ENCODE measurements around the gene GMDS.

Gene GMDS

GRCh38 chr6:1724124-1724523, 521.3 kb downstream of the GMDS start:
- DNase-seq (ENCODE audit: low read depth in 4 of 4, low spot score in 1 of 4): no peak

GRCh38 chr6:1722801-1723200, 522.6 kb downstream of the GMDS start:
- DNase-seq (ENCODE audit: low read depth in 4 of 4, low spot score in 1 of 4): no peak

- DNase-seq (ENCODE audit: low read depth in 4 of 4, low spot score in 1 of 4): no peak
These were observed 524.6 kb downstream of the GMDS start for GRCh38 chr6:1720620-1721322.

DNA sequence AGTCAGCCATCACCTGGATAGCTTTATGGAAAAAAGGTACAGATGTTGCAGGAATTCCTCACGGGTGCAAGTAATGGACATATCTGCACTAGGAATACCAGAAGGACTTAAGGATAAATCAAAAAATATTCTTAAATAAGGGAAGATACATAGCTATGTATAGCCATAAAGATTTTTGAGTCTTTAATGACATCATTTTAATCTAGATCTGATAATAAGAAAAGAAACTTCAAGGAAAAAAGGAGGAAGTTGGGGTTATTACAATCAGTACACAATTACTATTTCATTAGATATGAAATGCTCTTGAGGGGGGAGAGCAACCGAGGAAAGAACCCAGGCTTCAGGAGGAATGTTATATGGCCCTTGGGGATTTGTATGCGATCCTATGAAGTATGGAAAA, 525.5 kb downstream of the GMDS start:
- DNase-seq (ENCODE audit: low read depth in 4 of 4, low spot score in 1 of 4): no peak

- no peak for DNase-seq (ENCODE audit: low read depth in 4 of 4, low spot score in 1 of 4)
These were observed 528.5 kb downstream of the GMDS start for GRCh38 chr6:1716868-1717267.

GRCh38 chr6:1716396-1716795, 529.0 kb downstream of the GMDS start:
- DNase-seq (ENCODE audit: low read depth in 4 of 4, low spot score in 1 of 4): no peak

DNA sequence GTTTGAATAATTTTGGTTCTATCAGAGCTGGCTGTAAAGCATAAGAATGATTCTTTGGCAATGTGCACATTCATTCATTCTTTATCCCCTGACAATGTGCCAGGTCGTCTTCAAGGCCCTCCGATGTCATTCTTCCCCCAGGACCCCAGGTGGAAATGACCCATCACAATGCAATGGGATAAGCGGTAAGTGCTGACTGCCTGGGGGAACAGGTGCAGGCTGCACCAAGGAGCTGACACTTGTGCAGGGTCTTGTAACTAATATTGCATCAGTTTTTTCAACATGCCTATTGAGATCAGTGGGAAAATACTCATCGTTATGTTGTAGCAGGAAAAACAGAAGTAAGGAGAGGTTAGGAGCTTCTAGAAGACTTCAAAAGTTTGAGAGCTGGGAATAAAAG, 530.1 kb downstream of the GMDS start:
- no peak for DNase-seq (ENCODE audit: low read depth in 4 of 4, low spot score in 1 of 4)

GRCh38 chr6:1714654-1715053, 530.8 kb downstream of the GMDS start:
- no peak for DNase-seq (ENCODE audit: low read depth in 4 of 4, low spot score in 1 of 4)

- DNase-seq (ENCODE audit: low read depth in 4 of 4, low spot score in 1 of 4): no peak
These were observed 532.3 kb downstream of the GMDS start for GRCh38 chr6:1713016-1713600.

GRCh38 chr6:1712451-1712850, 533.0 kb downstream of the GMDS start:
- no peak for DNase-seq (ENCODE audit: low read depth in 4 of 4, low spot score in 1 of 4)

GRCh38 chr6:1711136-1711535, 534.3 kb downstream of the GMDS start:
- DNase-seq (ENCODE audit: low read depth in 4 of 4, low spot score in 1 of 4): no peak

GRCh38 chr6:1709234-1709641, 536.2 kb downstream of the GMDS start:
- no peak for DNase-seq (ENCODE audit: low read depth in 4 of 4, low spot score in 1 of 4)

- no peak for DNase-seq (ENCODE audit: low read depth in 4 of 4, low spot score in 1 of 4)
These were observed 536.6 kb downstream of the GMDS start for GRCh38 chr6:1708820-1709219.

- DNase-seq (ENCODE audit: low read depth in 4 of 4, low spot score in 1 of 4): no peak
These were observed 537.3 kb downstream of the GMDS start for GRCh38 chr6:1708122-1708521.

GRCh38 chr6:1705630-1706029, 539.8 kb downstream of the GMDS start:
- DNase-seq (ENCODE audit: low read depth in 4 of 4, low spot score in 1 of 4): no peak

DNA sequence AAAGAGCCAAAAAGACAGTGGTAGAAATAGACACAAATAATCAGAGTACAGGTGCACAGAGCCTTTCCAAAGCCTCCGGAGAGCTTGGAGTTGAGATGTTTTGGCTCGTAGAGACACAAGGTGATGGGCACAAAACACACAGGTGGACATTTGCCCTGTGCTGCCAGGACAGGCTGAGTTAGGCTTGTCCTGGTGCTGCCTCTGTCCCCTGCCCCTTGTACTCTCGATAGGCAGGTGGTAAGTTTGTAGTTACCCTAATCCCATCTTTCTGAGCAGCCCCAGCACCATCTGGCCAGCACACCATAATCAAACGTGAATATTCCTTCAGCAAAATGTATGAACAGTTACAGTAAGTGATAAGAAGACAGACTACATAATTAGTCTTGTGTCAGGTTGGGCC, 540.2 kb downstream of the GMDS start:
- no peak for DNase-seq (ENCODE audit: low read depth in 4 of 4, low spot score in 1 of 4)

GRCh38 chr6:1704711-1705110, 540.7 kb downstream of the GMDS start:
- no peak for DNase-seq (ENCODE audit: low read depth in 4 of 4, low spot score in 1 of 4)

- DNase-seq (ENCODE audit: low read depth in 4 of 4, low spot score in 1 of 4): no peak
These were observed 541.5 kb downstream of the GMDS start for GRCh38 chr6:1703923-1704322.

DNA sequence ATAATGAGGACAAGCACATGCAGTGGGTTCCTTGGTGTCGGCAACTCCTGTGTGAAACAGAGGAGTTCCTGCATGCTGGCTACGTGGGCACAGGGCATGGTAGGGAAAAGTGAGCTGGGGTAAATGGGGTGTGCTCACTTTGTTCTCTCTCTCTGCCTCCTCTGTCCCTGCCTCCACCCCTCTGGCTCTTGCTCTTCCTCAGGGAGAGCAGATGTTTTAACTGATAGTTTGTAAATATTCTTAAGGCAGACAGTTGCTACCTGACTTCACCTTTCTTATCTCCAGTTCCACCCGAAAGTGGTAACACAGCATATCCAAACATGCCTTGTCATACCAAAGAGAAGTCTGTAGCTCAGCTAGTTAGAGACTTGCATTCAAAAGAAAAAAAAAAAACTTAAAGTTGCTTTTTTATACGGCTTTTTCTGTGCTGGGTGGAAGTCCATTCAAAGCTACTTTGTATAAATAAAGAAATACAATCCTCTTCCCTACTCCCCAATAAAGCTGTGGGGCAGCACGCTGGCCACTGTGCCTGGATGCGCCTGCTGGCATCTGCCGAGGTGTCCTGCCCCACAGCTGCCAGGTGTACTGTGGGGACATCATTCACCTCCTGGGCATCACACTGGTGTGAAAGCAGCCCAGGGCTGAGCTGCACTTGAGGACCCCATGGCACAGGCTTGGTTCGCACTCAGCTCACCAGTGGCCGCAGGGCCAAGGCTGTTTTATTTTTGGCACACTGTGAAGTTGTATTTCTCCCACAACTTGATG, 542.1 kb downstream of the GMDS start:
- no peak for DNase-seq (ENCODE audit: low read depth in 4 of 4, low spot score in 1 of 4)

- no peak for DNase-seq (ENCODE audit: low read depth in 4 of 4, low spot score in 1 of 4)
These were observed 542.8 kb downstream of the GMDS start for GRCh38 chr6:1702580-1703051.

DNA sequence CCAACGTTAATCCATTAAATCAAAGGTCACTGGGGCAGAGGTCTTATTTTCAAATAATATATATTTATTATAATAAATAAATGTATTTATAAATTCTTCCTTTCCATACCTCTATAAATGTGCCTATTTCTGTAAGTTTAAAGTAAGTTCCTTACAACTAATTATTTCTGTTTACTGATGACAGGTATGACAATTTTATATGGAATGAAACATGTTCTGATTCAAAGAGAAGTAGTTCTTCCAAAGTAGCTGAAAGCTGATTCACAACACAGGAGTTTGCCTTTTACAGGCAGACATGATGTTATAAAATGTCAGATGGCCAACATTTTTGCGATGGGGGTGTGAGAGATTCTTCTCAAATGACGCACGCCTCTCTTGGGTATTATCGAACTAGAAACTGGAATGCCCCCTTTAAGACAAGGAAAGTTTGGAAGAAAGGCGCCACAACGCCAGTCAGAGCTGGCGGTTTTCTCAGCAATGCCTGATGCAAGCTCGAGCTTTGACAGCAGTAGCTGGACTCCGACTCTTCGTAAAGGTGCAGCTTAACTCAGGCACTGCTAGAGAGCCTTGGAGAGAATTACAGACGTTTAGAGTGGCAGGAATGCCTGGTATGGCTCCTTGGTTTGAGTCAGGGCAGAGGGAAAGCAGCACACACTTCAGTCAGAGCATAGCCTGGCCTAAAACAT, 543.6 kb downstream of the GMDS start:
- DNase-seq (ENCODE audit: low read depth in 4 of 4, low spot score in 1 of 4): no peak
